Measurements from ENCODE around the gene C4orf36.

C4orf36 gene, protein sequence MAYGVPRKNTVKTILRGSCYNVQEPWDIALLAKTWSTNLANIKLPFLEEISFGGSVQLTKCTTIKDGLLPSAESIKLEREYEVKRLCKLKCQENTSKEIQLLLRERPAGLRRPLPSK

DNA sequence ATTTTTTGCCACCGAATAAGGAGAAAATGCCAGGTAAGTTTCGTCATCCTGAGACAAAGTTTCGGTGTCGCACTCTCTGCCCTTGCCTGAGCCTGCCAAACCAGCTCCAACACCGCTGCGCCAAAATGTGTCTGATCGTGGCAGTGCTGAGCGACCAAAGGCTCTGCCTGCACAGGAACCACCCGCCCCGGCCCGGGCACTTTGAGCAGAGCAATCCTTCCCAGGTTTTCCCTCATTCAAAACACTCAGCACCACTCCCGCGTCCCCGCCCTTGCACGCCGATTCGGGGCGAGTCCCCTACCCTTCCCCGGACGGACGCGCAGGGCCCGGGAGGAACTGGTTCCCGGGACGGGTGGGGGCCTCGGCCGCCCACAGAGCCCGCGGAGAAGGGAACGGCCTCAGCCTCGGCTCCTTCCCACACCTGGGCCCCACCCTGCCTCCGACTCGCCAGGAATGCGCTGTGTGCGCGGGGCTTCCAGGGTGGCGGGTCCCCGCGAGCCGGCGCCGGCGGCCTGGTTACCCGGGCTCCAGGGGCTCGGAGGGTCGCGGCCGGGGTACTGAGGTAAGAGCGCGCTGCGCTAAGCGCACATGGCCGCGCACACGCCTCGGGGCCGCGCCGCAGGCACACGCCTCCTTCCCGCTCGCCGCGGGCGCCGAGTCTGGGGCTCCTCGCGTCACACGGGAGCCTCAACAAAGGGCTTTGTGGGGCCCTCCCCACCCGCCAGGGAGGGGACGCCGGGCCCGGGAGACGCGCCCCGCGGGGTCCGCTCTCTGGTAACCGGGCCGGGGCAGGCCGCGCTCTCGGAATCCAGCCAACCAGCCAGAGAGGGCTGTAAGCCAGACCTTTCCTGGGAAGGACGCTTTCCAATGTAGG lies at the start of gene C4orf36:
TSS of gene C4orf36 (minus strand) at position 661 of the 874 bp plus-strand sequence. CDS start 902 bp downstream, outside the sequence.
- no peak for DNase-seq (ENCODE audit: low read depth, low spot score)

- DNase-seq (ENCODE audit: low read depth, low spot score), result no peak
Observed at GRCh38 chr4:86940920-86941460, 48.8 kb upstream of the C4orf36 start.

DNA sequence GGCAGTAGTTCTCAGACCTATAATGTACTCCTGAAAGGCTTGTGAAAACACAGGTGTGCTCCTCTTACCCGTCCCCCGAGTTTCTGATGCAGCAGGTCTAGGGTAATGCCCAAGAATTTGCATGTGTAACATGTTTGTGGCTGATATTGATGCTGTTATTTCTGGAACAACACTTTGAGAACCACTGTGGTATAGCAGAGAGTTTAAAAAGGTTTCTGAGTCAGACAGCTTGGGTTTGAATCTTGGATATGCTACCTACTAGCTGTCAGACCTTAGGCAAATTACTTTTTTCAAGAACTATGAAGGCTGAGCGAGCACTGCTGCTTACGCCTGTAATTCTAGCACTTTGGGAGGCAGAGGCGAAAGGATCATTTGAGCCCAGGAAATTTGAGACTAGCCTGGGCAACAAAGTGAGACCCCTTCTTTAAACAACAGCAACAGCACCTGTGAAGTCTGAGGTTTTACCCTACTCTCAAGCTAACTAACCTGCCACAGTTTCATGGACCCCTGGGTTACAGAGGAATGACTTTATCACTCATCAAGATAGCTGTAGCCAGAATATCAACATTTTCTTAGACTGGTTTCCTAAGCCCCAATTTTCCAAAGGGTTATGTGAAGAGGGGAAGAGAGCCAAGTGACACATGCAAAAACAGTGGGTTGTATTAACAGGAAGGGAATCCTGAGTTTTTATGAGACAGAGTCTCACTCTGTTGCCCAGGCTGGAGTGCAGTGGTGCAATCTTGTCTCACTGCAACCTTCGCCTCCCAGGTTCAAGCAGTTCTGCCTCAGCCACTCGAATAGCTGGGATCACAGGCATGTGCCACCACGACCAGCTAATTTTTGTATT lies 47.7 kb upstream of the C4orf36 start:
- no peak for DNase-seq (ENCODE audit: low read depth, low spot score)

DNA sequence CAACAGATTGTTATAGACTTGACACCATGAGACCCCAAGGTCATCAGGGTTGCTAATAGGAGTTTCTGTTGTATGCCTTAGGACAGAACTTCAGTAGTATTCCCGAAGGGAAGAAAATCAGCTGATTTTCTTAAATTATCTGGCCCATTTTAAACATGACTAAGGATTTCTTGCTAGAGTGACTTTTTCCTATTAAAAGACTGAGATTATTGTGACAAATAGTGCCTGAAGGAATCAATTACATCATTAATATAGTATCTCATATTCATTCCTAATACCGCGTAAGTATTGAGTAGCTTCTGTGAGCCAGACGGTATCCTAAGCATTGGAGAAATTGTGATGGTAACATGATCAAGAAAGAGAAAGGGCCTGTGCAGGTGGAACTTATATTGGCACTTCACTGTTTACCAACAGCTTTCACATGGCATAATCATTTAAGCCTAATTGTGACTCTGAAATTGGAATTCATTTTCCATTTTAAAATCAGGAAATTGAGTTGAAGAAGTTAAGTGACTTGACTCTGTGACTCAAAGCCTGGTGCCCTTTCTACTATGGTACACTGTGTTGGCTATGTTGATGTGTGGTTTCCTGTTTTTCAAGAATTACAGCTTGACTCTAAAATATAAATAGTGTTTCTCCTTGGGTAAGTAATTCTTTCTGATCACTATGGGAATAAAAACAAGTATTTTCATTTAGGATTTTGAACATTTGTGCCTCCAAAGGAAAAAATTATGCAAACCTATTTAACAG lies 46.7 kb upstream of the C4orf36 start:
- no peak for DNase-seq (ENCODE audit: low read depth, low spot score)

DNA sequence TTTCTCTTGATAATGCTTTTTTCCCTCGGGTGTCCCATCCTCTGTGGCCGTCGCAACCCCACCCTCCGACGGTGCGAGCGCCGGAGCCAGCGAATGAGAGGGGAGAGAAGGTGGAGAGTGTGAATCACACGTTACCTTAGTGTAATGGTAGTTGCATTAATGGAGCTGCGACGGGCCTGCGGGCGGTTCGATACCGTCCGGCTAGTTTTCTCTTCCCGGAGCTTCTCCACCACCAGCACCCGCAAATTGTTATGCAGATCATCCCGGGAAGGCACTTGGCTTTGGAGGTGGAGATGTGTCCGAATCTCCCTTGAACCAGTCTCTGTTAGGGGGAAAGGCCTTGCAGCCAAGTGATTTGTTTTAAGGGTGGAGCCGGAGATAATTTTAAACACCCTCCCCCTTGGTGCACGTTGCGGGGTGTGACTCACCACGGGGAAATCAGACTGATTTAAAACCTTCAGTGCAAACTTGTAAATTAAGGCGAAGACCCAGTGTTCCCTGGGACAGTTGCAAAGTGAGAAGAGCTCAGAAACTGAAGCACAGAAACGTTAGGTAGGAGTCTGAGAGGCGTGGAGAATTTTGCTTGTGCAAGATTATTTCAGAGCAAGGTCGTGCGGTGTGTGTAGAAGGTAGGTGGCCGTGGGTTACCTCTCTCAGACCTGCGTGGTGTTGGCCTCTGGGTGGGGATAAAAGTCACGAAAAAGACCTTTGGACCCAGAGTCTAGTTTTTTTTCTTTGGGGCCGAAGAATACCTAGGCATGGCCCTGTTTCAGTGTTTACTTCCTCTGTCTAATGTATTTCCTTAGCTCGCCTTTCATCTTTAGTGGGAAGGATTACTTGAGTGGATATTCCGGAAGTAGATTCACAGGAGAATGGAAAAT lies 43.9 kb upstream of the C4orf36 start:
- DNase-seq (ENCODE audit: low read depth, low spot score), result peak; percentile 50

DNA sequence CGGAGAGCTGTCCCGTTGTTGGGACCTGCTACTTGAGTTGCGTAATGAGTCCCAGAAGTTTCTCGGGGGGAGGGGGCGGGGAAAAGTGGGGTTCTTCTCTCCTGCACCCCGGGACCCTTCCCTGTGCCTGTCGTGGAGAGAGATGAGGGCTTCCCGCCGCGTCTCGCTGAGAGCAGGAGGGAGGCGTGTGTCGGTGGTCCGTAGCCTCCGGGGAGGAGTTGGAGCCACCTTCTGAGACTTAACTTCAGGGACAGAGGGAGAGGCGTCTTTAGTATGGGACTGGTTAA lies 43.3 kb upstream of the C4orf36 start:
- DNase-seq (ENCODE audit: low read depth, low spot score), result no peak

DNA sequence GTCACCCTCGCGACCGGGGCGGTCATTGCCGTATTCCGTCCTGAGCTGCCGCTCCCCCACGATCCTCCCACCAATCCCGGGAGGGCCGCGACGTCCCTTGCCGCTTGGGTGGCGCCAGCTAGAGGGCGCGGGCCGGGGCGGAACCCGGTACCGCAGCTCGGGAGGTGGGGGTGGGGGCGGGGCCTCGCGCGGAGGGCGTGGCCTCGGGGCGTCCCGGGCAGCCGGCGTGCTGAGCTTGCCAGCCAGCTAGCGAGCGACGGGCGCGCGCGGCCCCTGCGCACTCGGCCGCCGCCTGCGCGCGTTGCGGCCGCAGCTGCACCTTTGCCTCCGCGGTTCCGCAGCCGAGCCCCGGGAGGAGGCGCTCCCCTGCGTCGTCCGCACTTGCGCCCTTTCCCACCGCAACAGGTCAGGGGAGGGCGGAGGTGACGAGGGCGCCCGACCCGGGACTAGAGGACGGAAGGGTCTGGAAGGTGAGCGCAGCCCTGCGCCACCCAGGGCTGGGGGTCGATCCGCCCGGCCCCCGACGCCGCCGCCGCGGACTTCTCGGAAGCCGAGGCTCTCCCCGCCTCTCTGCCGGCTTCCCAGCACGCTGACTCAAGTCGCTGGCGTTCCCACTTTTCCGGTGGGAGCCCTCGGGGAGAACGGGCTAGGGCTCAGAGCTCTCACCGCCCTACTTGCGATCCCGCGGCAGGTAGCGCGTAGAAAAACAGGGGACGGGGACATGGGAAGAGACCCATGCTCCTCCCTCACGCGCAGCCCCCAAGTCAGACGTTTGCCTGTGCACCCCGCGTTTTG lies 42.7 kb upstream of the C4orf36 start, which contains the start of gene AFF1:
TSS of gene AFF1 (plus strand) at position 241 of the 795 bp plus-strand sequence. CDS start 13,523 bp downstream, outside the sequence.
- peak; percentile 68 for DNase-seq (ENCODE audit: low read depth, low spot score)

DNA sequence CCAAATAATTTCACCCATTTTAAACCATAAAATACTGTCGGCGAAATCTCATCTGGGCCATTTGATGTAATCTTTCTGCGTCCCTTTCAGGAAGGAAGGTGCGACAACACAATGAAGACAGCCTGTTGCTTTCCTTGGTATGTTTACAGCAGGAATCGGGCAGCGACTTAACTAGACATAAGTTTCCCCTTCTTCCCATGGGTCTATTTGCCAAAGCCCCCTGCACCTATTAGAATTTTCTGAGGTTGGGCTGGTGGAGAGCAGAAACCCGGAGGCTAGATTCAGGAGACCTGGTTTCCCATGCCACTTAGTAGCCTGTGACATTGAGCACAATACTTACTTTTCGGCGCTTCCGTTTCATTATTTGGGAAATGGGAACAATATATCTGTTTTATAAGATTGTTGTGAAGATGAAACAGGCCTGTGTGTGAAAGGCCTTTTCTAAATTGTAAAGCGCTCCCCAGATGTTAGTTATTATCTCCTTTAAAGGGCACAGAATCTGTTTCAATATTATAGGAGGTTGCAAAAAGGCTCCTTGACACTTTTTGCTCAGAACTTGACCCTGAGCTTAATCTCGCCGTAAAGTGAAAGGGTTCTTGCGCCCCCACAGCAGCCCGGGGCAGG lies 42.0 kb upstream of the C4orf36 start:
- DNase-seq (ENCODE audit: low read depth, low spot score), result no peak

DNA sequence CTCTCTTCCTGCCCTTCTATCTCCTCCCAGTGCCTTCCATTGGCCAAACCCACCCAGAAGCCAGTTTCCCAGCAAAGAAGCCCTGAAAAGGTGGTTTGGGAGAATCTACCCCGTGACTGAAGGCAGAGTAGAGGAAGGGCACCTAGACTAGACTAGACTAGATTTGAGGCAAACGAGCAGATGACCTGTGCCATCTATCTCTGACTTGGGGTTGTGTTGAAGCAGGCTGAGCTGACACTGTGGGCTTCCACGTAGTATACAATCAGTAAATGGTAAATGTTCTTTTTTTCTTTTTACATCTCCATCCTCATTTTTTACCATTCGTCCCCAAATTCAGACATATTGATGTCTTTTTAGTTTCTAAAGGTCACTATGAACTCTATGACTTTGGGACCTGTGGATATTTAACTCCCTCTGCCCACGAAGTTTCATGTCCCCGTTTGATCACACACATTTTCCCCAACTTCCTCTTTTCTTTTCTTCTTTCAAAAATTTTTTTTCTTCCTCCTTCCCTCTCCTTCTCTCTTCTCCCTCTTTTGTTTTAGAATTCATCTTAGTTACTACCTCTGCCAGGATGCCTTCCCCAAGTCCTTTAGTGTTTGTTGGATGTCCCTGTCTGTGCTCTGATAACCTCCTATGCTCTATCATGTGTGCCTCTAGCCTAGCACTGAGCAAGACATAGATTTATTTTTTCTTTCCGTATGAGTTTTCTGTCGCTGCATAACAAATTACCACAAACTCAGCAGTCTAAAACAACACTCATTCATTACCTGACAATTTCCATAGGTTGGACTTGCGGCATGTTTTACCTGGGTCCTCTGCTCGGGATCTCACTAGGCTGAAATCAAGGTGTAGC lies 36.4 kb upstream of the C4orf36 start:
- no peak for DNase-seq (ENCODE audit: low read depth, low spot score)

DNA sequence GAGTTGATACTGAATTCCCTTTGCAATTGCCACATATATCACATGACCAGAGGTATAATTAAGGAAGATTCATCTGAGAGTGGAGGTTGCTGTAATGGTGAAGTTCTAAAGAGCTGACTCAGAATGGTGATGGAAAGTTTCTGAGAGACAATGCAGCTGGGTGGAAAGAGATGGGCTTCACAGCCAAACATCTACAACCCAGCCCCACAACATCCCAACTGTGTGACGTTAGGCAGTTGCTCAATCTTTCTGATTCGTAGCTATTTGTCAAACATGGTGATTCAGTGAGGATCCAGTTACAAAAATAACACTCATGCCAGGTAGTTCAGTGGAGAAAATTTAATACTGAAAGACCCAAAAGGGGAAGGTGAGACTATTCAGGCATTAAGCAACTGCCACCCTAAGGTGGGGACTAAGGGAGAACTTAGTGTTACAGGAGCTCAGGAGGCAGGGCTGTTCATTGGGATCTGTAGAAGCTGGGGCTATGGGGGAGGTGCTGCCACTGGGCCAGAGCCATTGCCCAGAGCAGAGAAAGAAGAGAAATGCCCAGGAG lies 35.7 kb upstream of the C4orf36 start:
- DNase-seq (ENCODE audit: low read depth, low spot score), result no peak

GRCh38 chr4:86926435-86927086 lies 34.3 kb upstream of the C4orf36 start:
- DNase-seq (ENCODE audit: low read depth, low spot score), result no peak

- no peak for DNase-seq (ENCODE audit: low read depth, low spot score)
Observed at GRCh38 chr4:86924811-86925210, 32.6 kb upstream of the C4orf36 start.

- no peak for DNase-seq (ENCODE audit: low read depth, low spot score)
Observed at GRCh38 chr4:86921608-86922252, 29.5 kb upstream of the C4orf36 start.

GRCh38 chr4:86919561-86920223 lies 27.5 kb upstream of the C4orf36 start:
- no peak for DNase-seq (ENCODE audit: low read depth, low spot score)

DNA sequence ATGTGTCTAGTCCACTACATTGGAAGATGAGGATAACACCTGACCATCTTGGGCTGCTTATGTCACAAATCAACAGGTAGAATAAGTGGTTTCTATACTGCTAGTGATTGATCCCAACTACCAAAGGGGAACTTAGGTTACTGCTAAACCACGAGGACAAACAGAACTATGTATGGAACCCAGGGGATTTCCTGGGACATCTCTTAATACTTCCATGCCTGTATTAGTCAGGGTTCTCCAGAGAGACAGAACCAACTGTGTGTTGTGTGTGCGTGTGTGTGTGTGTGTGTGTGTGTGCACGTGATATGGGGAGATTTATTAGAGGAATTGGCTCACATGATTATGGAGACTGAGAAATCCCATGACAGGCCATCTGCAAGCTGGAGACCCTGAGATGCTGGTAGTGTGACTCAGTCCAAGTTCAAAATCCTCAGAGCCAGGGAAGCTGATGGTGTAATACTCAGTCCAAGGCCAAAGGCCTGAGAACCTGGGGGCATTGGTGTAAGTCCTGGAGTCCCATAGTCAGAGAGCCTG lies 26.4 kb upstream of the C4orf36 start:
- DNase-seq (ENCODE audit: low read depth, low spot score), result no peak
